Fibroblast of pulmonary artery (primary cell): ENCODE results near the gene PTDSS2.

ENCODE experiments used
- DNase-seq: peaks from one replicate; pipeline ENCODE4 v3.0.0-alpha.2; 2010; ENCODE audit warnings: low read depth
- H3K4me3 ChIP-seq: replicated peaks from 2 replicates; pipeline ENCODE4 v1.5.1; 2011; ENCODE audit warnings: low read depth, mild to moderate bottlenecking, control low read depth, low read length, moderate library complexity
- TF ChIP-seq, protein P1 (sequence below): IDR thresholded peaks from 2 replicates; pipeline ENCODE4 v1.5.1; 2011; ENCODE audit warnings: mild to moderate bottlenecking, control low read depth, low read length, inconsistent platforms; ENCODE audit errors: missing control alignments

The PTDSS2 gene

DNA sequence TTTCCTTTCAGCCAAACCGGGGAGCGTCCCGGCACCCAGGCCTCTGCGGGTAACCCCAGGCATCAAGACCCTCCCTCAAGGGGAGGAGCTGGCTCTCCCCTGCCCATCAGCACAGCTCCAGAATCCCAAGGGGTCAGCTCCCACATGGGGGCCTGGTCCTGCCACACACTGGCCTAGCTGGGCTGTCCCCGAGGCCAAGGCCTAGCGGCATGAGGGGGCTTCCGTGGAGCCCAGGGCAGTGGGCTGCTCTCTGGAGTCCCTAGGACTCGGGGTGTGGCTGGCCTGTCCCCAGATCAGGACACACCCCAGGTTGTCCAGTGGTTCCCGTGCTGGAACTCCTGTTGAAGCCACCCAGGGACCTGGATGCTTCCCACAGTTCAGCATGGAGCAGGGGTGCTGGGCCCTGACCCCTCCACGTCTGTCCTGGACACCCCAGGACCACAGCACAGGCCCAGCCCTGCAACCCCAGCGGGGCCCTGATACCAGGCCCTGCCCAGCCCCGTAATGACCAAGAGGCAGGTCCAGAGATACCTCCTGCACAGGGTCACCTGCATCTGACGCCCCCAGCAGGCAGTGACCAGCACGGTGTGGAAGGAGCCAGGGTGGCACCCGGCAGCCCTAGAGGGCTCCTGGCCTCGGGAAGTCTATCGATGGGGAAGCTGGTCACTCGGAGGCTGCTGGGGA is 79.8 kb downstream of the PTDSS2 start:
- H3K4me3 ChIP-seq = no peak overlapping the region
- no peak for DNase-seq
- TF ChIP-seq, protein P1, sequence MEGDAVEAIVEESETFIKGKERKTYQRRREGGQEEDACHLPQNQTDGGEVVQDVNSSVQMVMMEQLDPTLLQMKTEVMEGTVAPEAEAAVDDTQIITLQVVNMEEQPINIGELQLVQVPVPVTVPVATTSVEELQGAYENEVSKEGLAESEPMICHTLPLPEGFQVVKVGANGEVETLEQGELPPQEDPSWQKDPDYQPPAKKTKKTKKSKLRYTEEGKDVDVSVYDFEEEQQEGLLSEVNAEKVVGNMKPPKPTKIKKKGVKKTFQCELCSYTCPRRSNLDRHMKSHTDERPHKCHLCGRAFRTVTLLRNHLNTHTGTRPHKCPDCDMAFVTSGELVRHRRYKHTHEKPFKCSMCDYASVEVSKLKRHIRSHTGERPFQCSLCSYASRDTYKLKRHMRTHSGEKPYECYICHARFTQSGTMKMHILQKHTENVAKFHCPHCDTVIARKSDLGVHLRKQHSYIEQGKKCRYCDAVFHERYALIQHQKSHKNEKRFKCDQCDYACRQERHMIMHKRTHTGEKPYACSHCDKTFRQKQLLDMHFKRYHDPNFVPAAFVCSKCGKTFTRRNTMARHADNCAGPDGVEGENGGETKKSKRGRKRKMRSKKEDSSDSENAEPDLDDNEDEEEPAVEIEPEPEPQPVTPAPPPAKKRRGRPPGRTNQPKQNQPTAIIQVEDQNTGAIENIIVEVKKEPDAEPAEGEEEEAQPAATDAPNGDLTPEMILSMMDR = no peak

DNA sequence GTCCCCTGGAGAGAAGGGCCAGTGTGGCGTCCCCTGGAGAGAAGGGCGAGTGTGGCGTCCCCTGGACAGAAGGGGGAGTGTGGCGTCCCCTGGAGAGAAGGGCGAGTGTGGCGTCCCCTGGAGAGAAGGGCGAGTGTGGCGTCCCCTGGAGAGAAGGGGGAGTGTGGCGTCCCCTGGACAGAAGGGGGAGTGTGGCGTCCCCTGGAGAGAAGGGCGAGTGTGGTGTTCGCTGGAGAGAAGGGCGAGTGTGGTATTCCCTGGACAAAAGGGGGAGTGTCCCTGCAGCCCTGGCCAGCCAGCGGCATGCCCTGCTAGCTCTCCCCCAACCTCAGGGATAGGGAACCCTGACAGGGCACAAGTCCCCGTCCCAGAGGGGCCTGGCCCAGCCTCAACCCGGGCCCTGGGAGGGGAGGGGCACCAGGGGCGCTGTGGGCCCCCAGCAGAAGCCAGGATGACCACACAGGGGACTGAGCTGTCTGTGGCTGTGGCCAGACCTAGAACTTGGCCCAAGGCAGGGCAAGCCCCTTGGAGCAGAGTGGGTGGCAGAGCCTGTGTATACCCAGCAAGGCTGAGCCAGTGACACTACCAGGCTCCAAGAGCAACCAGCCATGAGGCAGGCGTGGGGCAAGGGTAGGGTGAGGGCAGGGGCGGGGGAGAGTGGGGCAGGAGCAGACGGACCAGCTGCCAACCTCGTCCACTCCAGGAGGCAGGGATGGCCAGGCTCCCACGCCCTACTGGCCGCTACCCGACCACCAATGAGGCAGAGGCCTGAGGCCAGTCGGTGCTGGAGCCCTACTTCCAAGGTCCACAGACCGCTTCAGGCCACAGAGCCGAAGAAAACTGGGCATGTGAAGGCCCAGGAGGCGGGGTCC is 81.1 kb downstream of the PTDSS2 start:
- no peak for DNase-seq
- H3K4me3 ChIP-seq = no peak overlapping the region
- TF ChIP-seq, protein P1 = no peak

DNA sequence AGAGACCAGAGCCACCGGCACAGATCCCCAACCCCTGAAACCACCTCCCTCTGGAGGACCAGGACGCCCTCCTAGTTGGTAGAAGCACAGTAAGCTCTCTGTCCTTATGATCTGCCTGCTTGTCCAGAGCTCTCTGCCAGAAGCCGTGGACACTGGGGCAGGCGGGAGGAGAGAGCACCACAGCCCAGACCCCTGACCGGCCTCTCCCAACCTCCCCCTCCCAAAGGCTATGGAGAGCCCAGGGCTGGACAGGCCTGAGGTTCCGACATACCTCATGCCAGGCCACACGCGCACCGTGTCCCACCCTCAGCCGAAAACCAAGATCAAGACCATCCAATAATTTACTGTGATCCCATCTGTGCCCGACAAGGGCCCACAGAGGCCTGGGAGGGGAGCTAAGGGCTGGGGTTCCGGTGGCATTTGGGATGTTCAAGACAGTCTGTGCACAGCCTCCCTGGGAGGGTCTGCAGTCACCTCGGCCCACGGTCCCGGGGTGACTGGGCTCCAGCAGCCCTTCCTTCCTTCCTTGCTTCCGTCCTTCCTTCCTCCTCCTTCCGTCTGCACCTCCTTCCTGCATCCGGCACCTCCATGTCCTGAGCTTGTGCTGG is 81.9 kb downstream of the PTDSS2 start:
- no peak for DNase-seq
- no peak overlapping the region for H3K4me3 ChIP-seq
- TF ChIP-seq, protein P1 = no peak

DNA sequence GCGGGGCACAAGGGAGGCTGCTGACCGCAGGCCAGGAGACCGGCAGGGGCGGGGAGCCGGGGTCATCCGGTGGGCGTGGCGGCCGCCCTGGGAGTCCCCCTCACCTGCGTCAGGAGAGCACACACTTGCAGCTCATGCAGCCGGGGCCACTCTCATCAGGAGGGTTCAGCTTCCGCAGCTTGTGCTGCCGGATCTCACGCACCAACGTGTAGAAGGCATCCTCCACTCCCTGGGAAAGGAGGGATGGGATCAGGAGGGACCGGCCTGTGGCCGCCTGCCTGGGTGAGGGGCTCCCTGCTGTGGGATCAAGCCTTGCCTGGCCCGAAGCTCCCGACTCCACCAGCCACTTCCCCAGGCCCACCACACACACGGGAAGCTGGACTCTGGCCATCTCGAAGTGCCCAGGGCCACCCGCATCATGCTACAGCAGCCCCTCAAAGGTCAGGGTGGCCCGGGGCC is 82.5 kb downstream of the PTDSS2 start:
- no peak for DNase-seq
- TF ChIP-seq, protein P1 = no peak
- H3K4me3 ChIP-seq = no peak overlapping the region

DNA sequence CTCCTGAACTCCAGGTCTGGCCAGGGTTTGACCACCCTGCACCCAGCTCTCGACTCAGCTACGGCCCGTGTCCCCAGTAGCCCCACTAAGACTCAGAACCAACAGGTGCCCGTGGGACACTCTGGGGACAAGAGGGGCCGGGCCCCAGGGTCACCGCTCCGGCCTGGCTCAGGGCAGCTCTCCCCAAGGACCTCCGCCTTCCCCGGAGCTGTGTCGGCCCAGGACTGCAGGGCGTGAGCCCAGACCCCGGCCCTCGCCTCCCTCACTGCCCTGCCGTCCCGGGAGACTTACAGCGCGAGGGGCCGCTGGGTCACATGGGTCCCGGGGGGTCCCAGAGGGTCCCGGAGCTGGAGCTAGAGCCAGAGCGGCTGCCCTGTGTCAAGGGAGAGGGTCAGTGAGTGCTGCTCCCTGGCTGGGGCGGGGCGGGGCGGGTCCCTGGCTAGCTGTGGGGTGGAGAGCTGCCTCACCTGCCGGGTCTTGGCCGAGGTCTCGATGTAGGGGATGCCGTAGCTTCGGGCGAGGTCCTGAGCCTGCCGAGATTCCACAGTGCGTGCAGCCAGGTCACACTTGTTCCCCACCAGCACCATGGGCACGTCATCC is 83.0 kb downstream of the PTDSS2 start:
- DNase-seq = no peak
- no peak overlapping the region for H3K4me3 ChIP-seq
- TF ChIP-seq, protein P1 = no peak

DNA sequence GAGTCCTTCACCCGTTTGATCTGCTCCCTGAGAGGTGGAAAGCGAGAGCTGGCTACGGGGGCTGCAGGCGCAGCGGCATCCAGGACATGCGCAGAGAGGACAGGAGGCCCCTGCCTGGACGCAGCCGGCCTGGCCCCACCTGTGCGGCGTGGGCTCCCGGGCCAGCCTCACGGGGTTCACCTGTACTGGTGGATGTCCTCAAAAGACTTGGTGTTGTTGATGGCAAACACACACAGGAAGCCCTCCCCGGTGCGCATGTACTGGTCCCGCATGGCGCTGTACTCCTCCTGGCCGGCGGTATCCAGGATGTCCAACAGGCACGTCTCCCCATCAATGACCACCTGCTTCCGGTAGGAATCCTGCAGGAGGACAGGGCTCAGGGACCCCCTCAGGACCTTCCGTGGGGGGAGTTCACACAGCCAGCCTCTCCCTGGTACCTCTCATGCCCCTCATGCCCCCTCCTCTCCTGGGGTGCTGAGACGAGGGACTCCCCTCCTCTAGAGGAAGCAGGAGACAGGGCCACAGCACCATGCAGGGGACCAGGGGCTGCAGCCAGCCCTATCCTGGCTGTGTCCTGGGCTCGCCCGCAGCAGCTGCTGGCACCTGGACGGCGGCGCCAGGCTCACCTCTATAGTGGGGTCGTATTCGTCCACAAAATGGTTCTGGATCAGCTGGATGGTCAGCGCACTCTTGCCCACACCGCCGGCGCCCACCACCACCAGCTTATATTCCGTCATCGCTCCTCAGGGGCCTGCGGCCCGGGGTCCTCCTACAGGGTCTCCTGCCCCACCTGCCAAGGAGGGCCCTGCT is 83.7 kb downstream of the PTDSS2 start:
- TF ChIP-seq, protein P1 = no peak
- H3K4me3 ChIP-seq = peak overlapping the region; percentile 72
- no peak for DNase-seq
